ENCODE measurements around the gene AIPL1.

DNA sequence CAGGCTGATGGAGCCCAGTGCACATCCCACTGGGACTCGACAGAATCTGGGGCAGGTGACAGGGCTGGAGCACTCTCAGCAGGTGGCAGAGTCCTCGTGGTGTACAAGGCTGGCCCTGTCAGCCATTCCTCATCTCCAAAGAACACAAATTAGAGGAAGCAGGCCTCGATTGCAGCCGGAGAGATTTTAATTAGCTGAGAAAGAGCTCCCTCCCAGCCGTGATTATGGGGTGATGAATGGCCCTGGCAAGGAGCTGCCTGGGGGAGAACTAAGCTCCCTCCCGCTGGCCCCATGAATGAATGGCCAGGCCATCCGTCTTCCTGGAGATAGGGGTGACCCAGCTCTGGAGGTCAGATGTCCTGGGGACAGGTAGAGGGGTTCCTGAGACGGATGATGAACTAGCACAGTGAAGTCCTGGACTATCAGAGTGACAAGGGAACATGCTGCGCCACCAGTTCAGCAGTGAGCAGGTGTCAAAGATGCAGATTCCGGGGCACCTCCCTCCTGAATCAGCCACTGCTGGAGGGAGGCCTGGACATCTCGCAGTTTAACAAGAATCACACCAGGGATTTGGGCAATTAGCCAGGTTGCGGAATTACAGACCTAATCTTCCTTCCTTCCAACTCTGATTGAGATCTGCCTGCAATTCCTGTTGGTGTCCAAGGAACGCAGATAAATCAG, 44.8 kb upstream of the AIPL1 start:
- TF ChIP-seq, protein P1, sequence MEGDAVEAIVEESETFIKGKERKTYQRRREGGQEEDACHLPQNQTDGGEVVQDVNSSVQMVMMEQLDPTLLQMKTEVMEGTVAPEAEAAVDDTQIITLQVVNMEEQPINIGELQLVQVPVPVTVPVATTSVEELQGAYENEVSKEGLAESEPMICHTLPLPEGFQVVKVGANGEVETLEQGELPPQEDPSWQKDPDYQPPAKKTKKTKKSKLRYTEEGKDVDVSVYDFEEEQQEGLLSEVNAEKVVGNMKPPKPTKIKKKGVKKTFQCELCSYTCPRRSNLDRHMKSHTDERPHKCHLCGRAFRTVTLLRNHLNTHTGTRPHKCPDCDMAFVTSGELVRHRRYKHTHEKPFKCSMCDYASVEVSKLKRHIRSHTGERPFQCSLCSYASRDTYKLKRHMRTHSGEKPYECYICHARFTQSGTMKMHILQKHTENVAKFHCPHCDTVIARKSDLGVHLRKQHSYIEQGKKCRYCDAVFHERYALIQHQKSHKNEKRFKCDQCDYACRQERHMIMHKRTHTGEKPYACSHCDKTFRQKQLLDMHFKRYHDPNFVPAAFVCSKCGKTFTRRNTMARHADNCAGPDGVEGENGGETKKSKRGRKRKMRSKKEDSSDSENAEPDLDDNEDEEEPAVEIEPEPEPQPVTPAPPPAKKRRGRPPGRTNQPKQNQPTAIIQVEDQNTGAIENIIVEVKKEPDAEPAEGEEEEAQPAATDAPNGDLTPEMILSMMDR (IDR thresholded peaks at IDR 0.05) = no peak
- no peak for TF ChIP-seq POLR2AphosphoS5 (IDR thresholded peaks at IDR 0.05)
